GM21528 (cell line): ENCODE results near the gene VSIG1.

Experiments
- ATAC-seq: cut with Tn5 transposase; IDR thresholded peaks from one replicate; pipeline ENCODE4 v1.9.1; 2021; ENCODE audit warnings: mild to moderate bottlenecking, moderate library complexity; ENCODE audit not compliant: unreplicated experiment, low FRiP score

Gene VSIG1

GRCh38 chrX:108044554-108045256 is at the start of gene VSIG1:
TSS of gene VSIG1 (plus strand) at chrX:108045065. CDS start at chrX:108045131, 66 bp downstream.
- ATAC-seq = no peak

GRCh38 chrX:107996124-107996523 is 48.7 kb upstream of the VSIG1 start:
- no peak for ATAC-seq

DNA sequence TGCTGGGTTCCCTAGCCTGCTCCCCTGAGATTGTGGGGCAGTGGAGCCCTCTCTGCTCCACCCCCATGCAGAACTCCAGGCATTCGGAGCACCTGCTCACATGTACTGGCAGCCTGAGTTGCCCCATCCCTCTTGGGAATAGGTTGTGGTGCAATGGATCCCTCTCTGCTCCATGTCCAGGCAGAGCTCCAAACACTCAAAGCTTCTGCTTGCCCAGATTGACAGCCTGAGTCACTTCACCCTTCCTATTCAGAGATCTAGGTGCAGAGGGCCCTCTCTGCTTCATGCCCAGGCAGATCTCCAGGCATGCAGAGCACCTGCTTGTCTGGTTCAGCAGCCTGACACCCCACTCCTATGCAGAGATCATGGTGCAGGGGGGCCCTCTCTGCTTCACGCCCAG is 44.1 kb upstream of the VSIG1 start:
- no peak for ATAC-seq

DNA sequence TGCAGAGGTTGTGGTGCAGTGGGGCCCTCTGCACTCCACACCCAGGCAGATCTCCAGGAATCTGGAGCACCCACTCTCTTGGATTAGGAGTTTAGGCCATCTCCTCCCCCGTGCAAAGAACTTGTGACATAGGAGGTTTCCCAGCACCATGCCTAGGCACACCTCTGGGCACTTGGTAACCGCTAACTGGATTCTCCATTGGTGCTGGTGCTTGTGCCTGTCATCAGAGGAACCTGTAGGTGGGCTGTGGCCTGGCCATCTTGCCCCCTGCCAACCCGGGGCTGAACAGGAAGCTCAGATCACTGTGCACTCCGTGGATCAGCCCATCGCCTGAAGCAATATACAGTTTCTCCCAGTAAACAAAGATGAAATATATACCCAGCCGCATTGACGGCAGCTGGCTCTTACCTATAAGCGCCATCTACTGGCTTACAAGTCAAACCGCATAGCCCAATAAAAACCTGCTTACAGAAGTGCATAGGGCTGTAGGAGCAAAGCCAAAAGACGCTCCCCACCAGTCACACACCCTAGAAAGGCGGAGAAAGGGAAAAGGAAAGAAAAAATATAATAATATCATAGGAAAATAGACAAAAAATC is 43.5 kb upstream of the VSIG1 start:
- peak; percentile 76 for ATAC-seq

DNA sequence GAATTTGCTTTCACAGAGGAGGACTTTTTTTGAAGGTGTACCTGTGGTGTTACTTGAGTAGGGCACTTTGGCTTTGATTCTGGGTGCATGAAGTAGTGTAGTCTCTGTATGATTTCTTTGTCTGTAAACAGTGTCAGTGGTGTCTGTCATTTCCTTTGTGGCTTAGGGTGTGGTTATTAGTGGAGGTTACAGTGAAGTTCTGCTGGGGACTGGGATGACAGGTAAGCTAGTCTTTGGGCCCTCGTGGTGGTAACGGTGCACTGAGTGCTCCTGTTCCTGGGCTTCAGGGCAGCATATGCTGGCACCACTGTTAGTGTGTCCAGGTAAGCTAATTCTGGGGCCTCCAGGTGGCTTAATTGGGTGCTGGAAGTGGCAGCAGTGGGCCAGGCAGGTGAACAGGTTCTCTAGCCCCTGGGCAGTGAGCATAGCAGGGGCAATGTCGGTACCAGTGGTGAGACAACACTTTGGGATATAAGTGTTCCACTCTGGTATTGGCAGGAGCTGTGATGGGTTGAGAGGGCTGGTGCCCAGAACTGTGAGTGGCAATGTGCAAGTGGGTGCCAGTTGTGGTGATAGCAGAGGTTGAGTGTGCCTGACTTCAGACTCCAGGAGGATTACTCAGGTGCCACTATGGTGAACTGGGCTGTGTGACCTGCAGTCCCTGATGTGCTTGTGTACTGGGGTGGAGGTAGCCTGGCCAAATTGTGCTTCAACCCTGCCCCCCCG is 26.0 kb upstream of the VSIG1 start:
- no peak for ATAC-seq

- ATAC-seq = no peak
Measured at GRCh38 chrX:108019382-108019875, 25.4 kb upstream of the VSIG1 start.

- ATAC-seq = no peak
Measured at GRCh38 chrX:108020631-108021030, 24.2 kb upstream of the VSIG1 start.

DNA sequence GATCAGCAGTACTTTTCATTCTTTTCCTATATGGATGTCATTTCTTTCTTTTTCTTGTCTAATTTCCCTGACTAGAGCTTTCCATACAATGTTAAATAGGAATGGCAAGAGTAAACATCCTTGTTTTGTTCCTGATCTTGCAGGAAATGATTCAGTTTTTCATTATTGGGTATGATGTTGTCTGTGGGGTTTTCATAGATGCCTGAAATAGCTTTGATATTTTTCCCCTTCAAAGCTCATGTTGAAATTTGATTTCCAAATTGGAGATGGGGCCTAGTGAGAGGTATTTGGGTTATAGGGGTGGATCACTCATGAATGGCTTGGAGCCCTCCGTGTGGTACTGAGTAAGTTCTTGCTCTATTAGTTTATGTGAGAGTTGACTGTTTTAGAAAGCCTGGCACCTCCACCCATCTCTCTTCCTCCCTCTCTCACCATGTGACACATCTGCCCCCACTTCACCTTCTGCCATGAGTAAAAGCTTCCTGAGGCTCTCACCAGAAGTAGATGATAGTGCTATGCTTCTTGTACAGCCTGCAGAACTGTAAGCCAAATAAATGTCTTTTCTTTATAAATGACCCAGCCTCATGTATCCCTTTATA is 22.3 kb upstream of the VSIG1 start:
- ATAC-seq = no peak

- no peak for ATAC-seq
Measured at GRCh38 chrX:108025376-108025775, 19.5 kb upstream of the VSIG1 start.

DNA sequence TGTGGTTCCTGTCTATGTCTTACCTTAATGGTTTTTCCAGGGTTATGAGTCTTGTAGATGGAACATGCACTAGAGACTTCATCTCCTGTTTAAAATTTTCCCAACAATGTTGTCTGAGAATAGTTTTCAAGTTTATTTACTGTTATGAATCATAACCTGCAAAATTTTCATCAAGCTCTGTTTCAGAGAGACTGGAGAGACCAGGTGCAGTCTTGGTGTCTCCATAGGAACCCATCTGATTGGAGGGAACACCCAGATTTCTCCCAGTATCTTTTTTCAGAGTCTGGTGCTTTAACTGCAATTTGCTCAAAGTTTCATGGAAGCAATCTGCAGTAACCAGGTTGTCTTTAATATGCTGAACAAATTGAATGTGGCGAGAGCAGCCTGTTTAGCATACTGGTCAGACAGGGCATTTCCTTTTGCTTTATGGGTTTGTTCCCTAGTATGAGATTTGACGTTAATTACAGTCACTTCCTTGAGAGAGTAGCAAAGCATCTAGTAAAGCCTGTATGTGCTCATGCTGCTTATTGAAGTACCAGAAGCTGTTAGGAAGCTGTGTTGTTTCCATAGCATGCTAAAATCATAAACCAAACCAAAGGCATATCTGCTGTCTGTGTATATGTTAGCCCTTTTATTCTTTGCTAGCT is 18.8 kb upstream of the VSIG1 start:
- ATAC-seq = no peak

DNA sequence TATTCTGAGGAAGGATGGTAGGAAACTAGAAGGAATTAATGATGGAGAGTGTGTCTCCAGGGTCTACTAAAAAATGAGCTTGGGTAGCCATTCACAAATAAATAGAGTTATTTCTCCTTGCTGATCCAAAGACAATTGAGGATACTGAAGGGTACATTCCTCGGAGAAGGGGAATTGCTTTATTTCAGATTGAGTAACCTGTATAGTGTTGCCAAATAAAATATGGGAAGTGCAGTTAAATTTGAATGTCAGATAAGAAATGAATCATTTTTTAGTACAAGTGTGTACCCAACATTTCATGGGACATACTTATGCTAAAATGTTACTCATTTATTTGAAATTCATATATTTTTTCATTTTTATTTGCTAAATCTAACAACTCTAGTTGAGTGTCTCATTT is 16.0 kb upstream of the VSIG1 start:
- ATAC-seq = no peak

GRCh38 chrX:108029928-108030711 is 14.7 kb upstream of the VSIG1 start:
- no peak for ATAC-seq

DNA sequence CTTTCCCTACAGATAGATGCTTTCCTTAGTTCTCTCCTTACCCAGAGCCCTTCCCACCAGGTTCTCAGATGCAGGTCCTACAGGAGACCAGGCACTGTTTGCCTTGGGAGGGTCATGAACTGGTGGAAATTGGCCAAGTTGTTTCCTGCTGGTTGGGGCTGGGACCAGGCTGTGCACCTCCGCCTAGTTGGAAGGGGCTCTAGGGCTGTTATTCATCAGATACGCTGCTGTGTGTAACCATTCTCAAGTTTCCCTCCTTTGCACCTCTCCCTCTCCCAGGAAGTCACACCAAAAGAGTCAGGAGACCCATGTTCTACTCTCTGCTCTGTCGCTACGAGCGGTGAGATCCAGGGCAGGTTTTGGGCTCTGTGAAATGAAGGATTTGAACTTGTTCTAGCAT is 11.9 kb upstream of the VSIG1 start:
- ATAC-seq = no peak

GRCh38 chrX:108033890-108034289 is 11.0 kb upstream of the VSIG1 start:
- no peak for ATAC-seq

- no peak for ATAC-seq
Measured at GRCh38 chrX:108034725-108035124, 10.1 kb upstream of the VSIG1 start.

GRCh38 chrX:108036298-108036973 is 8.4 kb upstream of the VSIG1 start:
- no peak for ATAC-seq

DNA sequence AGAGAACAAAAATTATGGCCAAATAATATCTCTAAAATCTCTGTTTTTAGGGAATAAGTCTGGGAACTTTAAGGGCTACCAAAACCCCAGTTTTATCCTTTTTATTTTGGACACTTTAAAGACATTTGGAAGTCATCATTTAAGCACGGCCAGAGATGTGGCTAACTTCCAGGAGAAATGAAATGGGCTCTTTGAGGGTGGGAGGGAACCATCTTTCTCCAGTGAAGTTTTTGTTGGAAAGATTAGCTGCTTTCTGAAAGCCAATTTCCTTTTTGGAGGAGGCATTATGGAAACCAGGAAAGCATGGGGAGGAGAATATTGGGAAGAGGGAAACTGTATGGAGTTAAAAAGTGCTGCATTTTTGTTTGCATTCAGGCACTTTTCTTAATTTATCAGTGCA is 4.8 kb downstream of the VSIG1 start:
- ATAC-seq = no peak

DNA sequence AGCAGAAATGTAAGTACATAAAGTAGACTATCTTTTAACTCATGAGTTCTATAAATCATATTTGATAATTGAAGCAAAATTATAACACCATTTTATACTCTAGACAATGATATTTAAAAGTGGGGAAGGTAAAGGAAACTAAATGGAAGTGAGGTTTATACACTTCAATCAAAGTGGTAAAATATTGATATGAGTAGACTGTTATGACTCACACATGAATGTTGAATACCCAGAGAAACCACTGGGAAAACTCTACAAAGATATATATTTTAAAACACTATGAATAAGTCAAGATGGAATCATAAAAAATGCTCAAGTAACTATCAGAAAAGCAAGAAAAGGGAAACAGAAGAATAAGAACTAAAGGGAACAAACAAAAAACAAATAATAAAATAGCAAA is 8.4 kb downstream of the VSIG1 start:
- no peak for ATAC-seq

- no peak for ATAC-seq
Measured at GRCh38 chrX:108055546-108055945, 10.7 kb downstream of the VSIG1 start.
